HG03432 (cell line): ENCODE results near the gene PKD1.

Experiments used
- ATAC-seq: cut with Tn5 transposase; IDR thresholded peaks from one replicate; pipeline ENCODE4 v1.9.1; 2021; ENCODE audit warnings: mild to moderate bottlenecking, moderate library complexity; ENCODE audit not compliant: unreplicated experiment

The PKD1 gene

GRCh38 chr16:2090777-2091546 lies 44.7 kb downstream of the PKD1 start:
- ATAC-seq: no peak

- ATAC-seq: no peak
Observed at GRCh38 chr16:2090481-2090776, 45.3 kb downstream of the PKD1 start.

GRCh38 chr16:2089706-2090480 lies 45.8 kb downstream of the PKD1 start:
- ATAC-seq: no peak

- ATAC-seq: no peak
Observed at GRCh38 chr16:2088759-2089358, 46.8 kb downstream of the PKD1 start.

GRCh38 chr16:2087748-2088631 lies 47.7 kb downstream of the PKD1 start:
- no peak for ATAC-seq

GRCh38 chr16:2086812-2087747 lies 48.6 kb downstream of the PKD1 start:
- ATAC-seq: no peak

GRCh38 chr16:2086106-2086742 lies 49.5 kb downstream of the PKD1 start:
- no peak for ATAC-seq

- no peak for ATAC-seq
Observed at GRCh38 chr16:2085669-2086068, 50.0 kb downstream of the PKD1 start.

- no peak for ATAC-seq
Observed at GRCh38 chr16:2084895-2085625, 50.6 kb downstream of the PKD1 start.

- ATAC-seq: no peak
Observed at GRCh38 chr16:2083876-2084780, 51.6 kb downstream of the PKD1 start.

GRCh38 chr16:2083409-2083808 lies 52.3 kb downstream of the PKD1 start:
- ATAC-seq: no peak

- ATAC-seq: no peak
Observed at GRCh38 chr16:2082983-2083364, 52.7 kb downstream of the PKD1 start.

- ATAC-seq: no peak
Observed at GRCh38 chr16:2082171-2082982, 53.3 kb downstream of the PKD1 start.

GRCh38 chr16:2081201-2082084 lies 54.3 kb downstream of the PKD1 start:
- no peak for ATAC-seq

GRCh38 chr16:2079991-2080390 lies 55.7 kb downstream of the PKD1 start:
- no peak for ATAC-seq

- ATAC-seq: no peak
Observed at GRCh38 chr16:2079311-2079800, 56.3 kb downstream of the PKD1 start.
